ENCODE data around the gene CAMK1G.

DNA sequence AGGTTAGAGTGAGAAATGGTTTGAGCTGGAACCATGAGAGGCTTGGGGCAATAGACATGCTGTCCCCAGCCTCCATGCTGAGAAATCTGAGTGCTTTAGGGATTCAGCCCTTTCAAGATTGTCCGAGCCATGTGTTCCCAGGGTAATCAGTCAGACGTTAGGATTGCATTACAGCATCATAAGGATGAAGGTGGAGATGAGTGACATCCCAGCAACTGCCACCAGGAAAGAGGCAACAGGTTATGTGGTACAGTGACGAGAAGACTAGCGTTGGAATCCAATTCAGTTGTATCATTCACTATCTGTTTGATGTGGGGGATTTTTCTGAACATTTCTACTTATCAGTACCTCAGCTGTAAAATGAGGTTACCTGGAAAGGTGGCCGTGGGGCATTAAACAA is 1.7 kb downstream of the CAMK1G start:
- TF ChIP-seq, protein P1, sequence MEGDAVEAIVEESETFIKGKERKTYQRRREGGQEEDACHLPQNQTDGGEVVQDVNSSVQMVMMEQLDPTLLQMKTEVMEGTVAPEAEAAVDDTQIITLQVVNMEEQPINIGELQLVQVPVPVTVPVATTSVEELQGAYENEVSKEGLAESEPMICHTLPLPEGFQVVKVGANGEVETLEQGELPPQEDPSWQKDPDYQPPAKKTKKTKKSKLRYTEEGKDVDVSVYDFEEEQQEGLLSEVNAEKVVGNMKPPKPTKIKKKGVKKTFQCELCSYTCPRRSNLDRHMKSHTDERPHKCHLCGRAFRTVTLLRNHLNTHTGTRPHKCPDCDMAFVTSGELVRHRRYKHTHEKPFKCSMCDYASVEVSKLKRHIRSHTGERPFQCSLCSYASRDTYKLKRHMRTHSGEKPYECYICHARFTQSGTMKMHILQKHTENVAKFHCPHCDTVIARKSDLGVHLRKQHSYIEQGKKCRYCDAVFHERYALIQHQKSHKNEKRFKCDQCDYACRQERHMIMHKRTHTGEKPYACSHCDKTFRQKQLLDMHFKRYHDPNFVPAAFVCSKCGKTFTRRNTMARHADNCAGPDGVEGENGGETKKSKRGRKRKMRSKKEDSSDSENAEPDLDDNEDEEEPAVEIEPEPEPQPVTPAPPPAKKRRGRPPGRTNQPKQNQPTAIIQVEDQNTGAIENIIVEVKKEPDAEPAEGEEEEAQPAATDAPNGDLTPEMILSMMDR (conservative IDR thresholded peaks at IDR 0.05), result no peak
- TF ChIP-seq EZH2 (IDR thresholded peaks at IDR 0.05; ENCODE audit: low read depth), result no peak

Measured in PC-9 (cell line).